Measurements from ENCODE around the gene TNNI3K.

Gene TNNI3K

DNA sequence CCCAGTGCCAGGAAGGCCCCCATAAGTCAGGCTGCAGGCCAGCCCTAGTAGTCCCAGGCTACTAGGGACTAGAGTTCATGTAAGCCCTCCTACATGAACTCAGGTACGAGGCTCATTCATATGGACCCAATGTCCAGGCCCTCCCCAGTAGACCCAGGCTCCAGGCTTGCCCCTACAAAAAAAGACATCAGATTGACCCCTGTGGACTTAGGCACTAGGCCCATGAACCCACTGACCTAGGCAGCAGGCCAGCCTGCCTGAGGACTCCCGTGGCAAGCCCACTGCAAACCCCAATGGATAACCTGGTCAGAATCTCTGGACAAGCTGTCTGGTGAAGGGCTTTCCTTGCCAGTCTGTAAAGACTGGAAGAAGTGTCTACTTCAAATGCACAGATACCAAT is 51.2 kb downstream of the TNNI3K start:
- no peak for DNase-seq (ENCODE audit: low read depth)

DNA sequence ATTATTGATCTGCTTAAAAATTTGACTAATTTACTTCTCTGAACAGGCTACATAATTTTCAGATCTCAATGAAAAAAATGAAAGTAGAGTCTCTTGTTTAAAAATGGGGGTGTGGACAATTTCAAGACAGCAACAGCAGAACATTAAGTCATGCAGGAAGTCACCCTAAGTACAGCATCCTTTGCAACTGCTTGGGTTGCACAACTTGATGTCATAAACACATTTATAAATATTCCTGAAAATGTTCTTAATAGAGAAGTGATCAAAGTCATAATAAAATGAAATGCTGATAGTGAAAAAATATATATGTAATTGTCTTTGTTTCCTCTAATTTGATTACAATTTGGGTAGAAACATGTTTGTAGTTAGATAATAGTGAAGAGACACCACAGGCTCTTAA is 79.3 kb downstream of the TNNI3K start:
- DNase-seq (ENCODE audit: low read depth) = no peak

DNA sequence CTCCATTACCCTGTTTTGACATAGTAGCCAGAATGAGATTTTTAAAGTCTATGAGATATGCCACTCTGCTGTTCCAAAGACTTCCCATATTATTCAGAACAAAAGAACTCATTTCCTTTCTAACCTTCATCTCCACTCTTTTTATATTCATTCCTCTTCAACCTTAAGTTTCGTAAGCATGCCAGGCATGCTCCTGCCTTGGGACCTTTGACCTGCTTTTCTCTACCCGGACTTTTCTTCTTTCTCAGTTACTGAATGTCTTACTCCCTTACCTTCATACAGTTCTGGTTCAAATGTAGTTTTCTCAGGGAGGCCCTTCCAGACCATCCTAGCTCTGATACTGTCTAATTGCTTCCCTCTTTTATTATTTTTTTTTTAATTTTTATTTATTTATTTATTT is 81.1 kb downstream of the TNNI3K start:
- DNase-seq (ENCODE audit: low read depth) = no peak

DNA sequence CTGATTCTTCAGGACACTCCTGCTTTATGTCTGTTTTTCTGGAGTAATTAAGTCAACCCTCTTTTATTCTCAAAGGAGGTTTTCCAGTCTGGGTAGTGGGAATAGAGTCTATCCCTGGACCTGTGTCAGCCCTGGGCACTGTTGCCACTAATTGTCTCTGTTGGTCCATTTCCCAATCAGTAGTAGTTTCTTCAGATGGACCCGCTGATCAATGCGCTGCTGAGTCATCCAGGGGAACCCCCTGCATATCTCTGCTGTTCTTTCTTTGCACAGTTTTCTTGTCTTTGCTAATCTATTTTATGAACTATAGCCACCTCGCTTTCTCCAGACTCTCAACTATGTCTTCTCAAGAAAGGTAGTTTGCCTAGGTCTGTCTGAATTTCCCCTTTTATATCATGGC is 82.5 kb downstream of the TNNI3K start:
- no peak for DNase-seq (ENCODE audit: low read depth)

DNA sequence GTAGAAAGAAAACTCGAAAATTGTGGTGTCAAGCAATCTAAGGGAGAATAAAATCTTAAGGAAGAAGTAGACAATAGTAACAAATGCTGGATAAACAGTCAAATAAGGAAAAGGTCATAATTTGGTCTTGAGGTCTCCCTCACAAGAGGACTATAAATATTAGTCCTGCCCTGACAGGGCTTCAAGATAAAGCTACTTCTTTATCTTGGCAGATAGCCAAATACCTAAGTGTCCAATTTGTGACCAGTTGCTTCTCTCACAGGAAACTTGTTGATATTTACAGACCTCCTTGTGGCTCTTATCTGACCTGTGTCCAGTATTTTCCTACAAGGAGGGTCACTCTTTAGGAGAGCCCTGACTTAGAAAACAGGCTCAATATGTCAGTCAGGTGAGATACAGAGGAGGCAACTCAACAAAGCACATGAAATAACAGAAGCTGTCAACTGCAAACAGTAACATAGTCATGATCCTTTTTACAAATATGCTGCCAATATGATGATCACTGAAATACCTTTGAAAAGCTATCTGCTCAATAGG is 88.8 kb downstream of the TNNI3K start:
- no peak for DNase-seq (ENCODE audit: low read depth)

DNA sequence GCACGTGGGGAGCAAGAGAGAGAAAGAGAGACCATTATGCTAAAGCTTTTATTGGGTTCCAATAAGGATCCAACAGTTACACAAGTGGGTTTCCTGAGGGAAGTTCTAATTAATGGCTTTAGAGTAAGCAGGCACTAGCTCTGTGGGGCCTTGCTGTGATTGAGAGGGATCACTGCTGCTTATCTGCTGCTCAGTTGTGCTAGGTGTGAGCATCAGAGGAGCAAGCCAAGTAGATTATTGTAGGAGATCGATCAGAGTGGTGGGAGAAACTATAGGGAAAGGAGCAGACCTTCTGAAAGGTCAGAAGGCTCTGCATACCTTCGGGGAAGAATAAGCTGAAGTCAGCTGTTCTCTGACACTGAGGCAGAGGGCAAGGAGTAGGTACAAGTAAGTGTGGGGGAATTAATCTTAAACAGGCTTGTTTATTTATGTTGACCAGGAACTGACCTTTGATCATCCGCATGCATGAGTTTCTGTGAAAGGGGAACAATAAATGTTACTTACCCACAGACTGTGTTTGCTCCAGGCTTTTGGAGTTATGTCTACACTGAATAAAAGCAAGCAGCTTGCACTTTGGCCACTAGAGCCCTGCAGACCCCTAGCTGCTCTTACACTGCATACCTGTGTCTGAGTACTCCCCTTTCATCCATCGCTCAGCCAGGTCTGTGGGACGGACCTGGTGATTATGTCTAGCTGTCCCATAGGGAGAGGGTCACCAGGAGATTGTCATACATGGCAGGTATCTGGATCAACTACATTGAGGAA is 89.7 kb downstream of the TNNI3K start:
- no peak for DNase-seq (ENCODE audit: low read depth)

DNA sequence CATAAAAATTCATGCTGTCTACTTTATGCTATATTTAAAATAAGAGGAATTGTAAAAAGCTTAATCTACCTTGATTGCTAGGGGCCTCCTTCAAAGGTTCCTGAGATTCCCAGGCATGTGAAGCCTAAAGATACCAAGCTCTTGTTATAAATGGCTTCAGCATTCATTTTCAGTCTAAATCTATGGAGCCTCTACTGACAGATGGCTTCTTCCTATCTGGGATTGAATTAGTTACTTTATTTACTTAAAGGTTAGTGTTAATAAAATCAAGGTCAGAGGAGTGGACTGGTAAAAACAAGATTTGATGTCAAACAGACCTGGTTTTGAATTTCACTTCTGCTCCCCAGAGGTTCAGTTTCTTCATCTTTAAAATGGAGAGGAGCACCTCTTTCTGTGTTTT is 93.7 kb downstream of the TNNI3K start:
- no peak for DNase-seq (ENCODE audit: low read depth)

DNA sequence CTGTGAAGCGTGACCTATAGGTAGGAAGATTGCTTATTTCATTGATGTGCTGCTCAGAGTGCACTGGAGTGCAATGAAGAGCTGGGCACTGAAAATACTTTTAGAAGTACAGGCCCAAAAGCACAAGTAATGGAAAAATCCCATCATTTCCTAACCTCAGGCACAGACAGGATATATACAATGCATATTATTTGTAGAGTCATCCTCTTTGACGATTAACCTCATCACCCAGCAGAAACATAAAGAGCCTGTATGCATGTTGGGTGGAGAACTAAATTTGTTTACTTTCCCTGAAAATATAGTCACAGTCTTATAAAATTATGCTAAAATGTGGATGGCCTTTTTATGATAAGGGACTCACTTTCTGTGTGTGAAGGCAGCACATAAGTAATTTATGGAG is 98.1 kb downstream of the TNNI3K start:
- DNase-seq (ENCODE audit: low read depth) = no peak

DNA sequence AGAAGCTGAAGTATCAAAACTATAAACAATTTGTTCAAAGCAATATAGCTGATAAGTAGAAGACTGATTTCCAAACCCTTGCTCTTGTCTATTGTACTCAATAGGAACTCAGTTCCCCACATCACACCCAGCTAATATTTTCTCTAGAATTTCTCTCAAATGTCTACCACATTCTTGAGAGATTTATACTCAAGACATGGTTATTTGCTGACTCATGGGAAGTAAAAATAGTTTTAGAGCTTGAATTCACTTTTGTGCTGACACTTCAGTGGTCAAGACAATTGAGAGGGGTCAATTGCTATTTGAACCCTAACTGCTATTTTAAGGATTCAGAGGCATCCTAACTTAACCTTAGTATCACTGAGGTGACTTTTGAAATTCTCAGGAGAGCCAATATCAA is 99.0 kb downstream of the TNNI3K start:
- no peak for DNase-seq (ENCODE audit: low read depth)

DNA sequence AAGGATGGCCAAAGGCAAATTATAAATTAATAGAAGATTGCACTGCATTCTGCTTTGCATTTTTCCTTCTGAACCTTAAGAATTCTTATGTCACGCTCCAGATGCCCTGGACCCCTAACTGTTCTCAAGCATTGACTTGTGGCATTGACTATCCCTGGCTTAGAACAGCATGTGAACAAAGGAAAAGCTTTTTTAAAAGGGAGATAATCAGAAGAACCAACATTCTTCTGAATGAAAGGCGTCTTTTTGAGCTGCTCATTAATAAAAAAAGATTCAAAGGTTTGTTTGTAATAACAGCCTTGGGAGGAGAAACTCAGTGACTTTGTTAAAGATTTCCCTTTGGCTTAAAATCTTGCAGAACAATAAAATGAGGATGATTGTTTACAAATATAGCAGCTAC is 105.5 kb downstream of the TNNI3K start:
- DNase-seq (ENCODE audit: low read depth) = no peak

DNA sequence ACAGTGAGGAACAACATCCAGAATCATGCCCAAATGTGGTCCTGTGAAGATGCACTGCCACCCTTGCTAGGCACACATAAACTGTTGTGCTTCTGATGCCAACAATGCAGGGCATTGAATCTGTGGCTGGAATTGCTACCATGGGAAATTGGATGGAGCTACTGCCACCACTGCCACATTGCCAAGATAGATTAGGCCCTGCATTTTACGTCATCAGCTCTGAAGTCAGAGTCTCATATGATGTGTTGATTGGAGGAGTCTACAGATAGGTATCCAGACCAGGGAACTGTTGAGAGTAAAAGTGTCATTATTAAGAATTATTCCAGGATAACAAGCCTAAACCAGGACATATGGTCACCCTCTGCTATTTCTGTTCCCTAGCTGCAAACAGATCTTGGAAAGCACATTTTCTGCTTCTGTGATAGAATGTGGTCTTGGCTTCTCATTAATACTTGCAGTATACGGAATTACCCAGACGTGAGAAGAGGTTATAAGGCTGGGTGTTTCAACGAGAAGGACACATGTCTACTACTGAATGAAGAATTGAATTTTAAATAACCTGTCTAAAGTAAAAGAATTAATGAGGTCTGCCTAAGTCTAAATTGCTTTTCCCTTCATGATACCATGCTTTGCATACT is 106.6 kb downstream of the TNNI3K start:
- no peak for DNase-seq (ENCODE audit: low read depth)

DNA sequence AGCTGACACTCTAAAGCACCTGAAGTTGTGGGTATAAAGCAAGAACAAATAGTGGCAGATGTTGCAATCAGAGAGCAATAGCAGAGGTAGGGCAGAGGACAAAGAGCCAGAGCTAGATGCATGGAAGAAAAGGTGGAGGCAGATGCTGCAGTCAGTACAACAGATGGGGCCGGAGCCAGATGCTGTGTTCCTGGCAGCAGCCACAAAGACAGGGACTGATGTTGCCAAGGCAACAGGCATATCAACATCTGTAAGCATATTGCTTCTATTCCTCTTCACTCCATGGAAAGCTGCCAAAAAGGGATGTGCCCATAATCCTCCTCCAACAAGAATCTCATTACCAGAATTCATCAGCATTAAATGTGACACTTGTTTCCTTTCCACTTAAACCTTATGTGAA is 108.0 kb downstream of the TNNI3K start:
- DNase-seq (ENCODE audit: low read depth) = no peak

DNA sequence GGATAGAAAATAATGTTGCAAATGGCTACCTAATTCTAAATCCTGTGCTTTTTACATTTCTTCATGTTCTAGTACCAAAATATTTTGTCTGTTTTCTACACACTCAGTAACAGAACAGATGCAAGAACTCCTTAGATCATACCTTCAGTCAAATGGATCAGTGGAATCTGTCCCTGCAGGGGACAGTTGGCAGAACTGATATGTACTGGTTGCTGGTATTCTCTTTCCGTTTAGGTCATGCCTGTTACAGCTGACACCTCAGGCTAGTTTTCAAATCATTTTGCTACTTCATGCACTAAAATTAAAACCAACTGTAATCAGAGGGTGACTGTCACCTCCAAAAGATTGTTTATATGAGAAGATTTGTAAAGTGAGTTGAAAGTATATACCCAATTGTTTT is 109.2 kb downstream of the TNNI3K start:
- DNase-seq (ENCODE audit: low read depth) = no peak

DNA sequence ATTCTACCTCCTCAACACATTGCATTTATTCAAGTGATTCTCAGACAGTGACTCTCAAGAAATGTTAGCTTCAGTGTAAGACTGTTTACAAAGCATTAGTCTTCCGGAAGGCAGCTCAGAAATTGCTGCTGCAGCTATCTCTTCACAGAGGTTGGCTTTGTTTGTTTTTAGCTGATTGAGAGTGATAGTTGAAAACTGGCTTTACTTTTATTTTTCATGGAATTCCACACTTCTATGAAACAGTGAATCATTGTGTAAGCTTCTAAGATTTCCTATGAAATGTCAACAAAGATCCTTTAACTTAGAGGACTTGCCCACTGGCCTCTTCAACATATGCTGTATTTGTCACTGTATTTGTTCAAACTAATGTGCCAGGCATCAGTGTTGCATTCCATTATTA is 121.3 kb downstream of the TNNI3K start:
- DNase-seq (ENCODE audit: low read depth) = no peak

DNA sequence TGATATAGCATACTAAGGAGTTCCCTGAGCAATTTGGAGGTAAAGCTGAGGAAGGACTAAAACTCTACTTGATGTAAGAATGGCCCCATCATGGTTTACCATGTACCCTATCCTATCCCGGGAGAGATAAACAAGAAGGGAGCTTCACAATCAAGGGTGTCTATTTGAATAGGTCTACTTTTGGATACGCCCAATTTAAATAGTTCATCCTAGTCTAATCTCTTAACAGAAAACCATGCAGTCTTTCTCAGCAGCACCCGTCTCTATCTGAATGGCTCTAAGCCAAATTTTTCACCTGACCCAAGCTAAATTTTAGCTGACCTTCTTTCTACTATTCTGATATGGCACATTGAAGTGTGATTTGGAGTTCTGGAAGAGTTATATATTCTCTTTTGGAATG is 122.0 kb downstream of the TNNI3K start:
- DNase-seq (ENCODE audit: low read depth) = no peak

DNA sequence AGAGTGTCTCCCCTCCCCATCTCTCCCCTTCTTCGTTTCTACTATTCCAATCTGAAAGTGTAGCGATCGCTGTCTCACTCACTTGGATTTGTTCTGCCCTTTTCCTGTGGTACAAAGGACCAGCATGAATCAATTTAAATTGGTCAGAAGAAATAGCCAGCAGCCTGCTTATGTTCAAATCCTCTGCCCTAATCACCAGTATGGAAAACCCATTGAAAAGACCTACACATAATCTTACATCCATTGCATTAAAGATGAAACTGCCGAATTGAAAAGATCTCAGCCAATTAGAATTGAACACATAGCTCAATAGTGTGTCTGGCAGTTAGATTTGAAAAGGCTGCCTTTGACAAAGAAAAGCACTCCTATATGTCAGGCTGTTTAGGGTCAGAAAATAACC is 122.6 kb downstream of the TNNI3K start:
- DNase-seq (ENCODE audit: low read depth) = no peak

DNA sequence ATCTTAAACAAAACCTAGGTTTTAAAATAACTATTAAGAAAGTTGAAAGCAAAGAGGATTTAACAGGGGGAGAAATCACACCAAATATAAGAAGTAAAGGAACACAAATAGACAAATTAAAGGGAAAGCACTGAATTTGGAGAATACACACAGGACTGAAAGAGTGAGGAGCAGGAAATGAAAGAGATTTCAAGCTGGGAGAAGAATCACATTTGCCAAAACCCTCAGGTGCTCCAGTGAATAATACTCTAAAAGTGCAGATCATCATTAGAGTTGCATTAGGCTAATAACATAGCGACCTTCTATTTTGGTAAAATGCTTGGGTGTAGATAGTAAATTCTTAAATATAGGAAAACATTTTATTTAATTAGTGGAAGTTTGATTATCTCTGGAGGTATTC is 127.5 kb downstream of the TNNI3K start:
- DNase-seq (ENCODE audit: low read depth) = no peak

DNA sequence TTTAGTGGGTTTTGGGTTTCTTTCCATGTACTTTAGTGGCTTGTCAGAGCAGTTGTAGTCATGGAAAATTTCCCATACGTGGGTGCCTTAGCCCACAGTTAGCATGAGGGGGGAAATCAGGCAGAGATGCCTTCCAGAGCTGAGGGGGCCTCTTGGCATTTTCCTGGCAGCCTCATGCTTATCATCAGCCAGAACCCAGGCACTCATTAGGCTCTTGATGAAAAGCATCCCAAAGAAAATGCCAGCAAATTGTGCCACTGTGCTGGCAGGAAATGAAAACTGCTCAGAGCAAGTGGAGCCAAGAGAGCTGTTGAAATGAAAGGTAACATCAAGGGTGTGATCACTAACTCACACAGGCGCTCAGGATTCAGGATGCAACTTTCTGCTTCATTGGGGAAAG is 128.0 kb downstream of the TNNI3K start:
- DNase-seq (ENCODE audit: low read depth) = no peak

DNA sequence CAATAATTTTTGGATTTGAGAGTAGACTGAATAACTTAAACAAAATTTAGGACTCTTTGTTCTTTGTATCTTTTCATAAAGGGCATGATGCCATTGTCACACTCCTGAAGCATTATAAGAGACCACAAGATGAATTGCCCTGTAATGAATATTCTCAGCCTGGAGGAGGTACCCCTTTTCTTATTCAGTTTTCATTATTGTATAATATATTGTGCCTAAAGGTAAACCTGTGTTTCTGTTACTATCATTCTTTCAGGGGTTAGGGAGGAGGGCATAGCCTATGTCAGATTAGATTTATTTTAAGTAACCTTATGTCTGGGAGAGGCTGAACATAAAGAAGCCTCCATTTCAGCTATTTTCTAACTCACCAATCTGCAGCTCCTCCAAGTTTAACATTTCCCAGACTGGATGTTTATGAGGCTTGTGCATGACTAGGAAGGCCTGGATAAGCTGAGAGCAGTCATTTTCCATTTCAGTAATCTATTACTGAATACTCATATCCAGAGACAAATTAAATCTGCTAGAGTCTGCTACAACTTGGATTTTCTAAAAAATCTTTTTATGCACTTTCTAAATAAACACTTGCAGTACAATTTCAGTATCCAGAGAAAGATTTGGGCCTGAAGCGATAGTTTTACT is 132.1 kb downstream of the TNNI3K start:
- no peak for DNase-seq (ENCODE audit: low read depth)

DNA sequence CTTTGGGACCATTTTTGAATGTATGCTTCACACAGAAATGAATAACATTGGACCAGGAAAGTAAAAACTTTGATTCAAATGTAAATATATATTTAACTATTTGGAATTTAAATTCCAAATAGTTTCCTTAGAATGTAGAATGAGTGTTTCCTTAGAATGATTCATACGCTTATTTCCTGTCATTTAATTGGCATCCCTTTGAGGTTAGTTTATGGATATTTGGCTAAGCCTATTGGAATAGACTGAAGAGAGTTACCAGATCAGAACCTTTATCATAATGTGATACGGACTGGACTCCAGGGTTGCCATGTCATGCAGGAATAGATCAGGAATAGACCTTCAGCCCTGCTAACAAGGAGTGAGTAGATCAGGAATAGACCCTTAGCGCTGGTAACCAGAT is 133.1 kb downstream of the TNNI3K start:
- no peak for DNase-seq (ENCODE audit: low read depth)

DNA sequence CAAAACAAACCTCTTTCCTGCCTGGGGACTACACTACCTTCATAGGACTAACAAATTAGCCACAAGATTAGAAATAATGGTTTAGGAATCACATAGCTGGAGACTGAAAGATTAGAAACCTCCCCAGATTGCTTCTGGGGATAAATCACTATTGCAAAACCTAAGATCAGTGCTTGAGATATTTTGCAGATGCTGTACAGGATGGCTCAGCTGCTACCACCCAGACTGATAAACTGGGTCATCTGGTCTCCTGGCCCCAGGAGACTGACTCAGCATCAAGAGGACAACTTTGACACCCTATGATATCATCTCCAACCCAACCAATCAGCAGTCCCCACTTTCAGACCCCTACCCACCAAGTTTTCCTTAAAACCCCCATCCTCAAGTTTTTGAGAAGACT is 140.2 kb downstream of the TNNI3K start:
- DNase-seq (ENCODE audit: low read depth) = no peak

DNA sequence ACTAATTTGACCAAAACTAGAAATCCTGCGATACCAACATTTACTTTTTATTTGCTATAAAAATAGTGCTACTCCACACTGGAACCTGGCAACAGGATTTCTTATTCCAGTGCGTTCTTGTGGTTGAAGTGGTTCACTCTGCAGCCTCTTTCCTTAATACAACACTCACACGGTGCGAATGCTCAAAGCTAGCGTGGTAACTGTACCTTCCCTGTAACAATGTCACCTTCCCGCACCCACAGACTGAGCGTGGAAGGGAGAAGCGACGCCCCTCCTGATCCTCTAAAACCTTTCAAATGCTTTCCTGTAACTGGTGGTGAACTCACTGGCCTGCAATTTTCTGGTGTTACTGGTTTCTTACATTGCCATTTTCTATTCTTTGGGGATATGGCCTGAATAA is 145.1 kb downstream of the TNNI3K start:
- DNase-seq (ENCODE audit: low read depth) = no peak

DNA sequence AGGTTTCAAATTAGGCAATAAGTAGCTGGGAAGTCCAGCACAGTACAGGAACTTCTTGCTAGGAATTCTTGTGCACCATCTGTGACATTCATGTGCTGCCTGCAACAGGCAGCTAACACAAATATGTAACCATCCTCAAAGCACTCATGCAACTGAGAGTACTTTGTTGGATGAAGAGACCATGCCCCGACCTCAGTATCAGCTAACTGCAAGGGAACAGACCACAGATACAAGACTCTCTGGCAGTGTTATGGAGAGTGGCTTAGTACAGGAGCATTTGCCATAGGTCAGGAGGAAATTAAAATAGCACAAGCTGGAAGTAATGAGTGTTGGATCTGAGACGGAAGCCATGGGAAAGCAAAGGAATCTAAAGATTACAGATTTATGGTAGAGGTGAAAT is 153.7 kb downstream of the TNNI3K start:
- DNase-seq (ENCODE audit: low read depth) = no peak
